Liver (tissue), 9 donors: Measurements from ENCODE around the gene TBC1D10A. TPM values are rescaled to one million over a fixed set of nuclear protein-coding genes. Genes with fewer than 3 reads are reported as not detected.

Experiments
- DNase-seq: peaks from one replicate; pipeline ENCODE4 v3.0.0-alpha.2; 2017; ENCODE audit warnings: low spot score
- H3K27ac ChIP-seq, 2 donors: one replicate each; pipeline ENCODE4 v1.7.0; 2013; ENCODE audit warnings: inconsistent platforms in 2 of 2, low read length in 2 of 2, control low read depth in 1 of 2, low read depth in 1 of 2, mild to moderate bottlenecking in 1 of 2
- H3K27me3 ChIP-seq, 4 donors: one replicate each; pipeline versions ENCODE4 v1.6.1 to v1.7.0; 2013; ENCODE audit warnings: low read length in 3 of 4, inconsistent platforms in 1 of 4, mild to moderate bottlenecking in 1 of 4, moderate library complexity in 1 of 4; ENCODE audit not compliant: control insufficient read depth in 4 of 4, insufficient read depth in 4 of 4
- H3K36me3 ChIP-seq, 4 donors: one replicate each; pipeline versions ENCODE4 v1.6.1 to v1.7.0; 2013; ENCODE audit warnings: low read length in 3 of 4, mild to moderate bottlenecking in 3 of 4, low read depth in 1 of 4, moderate library complexity in 1 of 4; ENCODE audit not compliant: control insufficient read depth in 4 of 4, insufficient read depth in 3 of 4
- H3K4me1 ChIP-seq, 4 donors: one replicate each; pipeline versions ENCODE4 v1.6.1 to v1.7.0; 2013; ENCODE audit warnings: low read length in 3 of 4, mild to moderate bottlenecking in 3 of 4, moderate library complexity in 1 of 4; ENCODE audit not compliant: control insufficient read depth in 4 of 4, insufficient read depth in 4 of 4
- H3K4me3 ChIP-seq, 3 donors: one replicate each; pipeline versions ENCODE4 v1.6.1 to v1.7.0; 2013; ENCODE audit warnings: low read length in 3 of 3, control low read depth in 1 of 3, low read depth in 1 of 3, mild to moderate bottlenecking in 1 of 3
- H3K9ac ChIP-seq, 2 donors: one replicate each; pipeline ENCODE4 v1.7.0; 2013; ENCODE audit warnings: low read length in 2 of 2, mild to moderate bottlenecking in 2 of 2, moderate library complexity in 2 of 2, control low read depth in 1 of 2, low read depth in 1 of 2
- H3K9me3 ChIP-seq, 4 donors: one replicate each; pipeline versions ENCODE4 v1.6.1 to v1.7.0; 2013; ENCODE audit warnings: low read length in 3 of 4; ENCODE audit not compliant: control insufficient read depth in 4 of 4
- EGR1 ChIP-seq, 2 donors: IDR thresholded peaks; 2 replicates each; pipeline ENCODE4 v1.6.1; 2016 to 2018; ENCODE audit warnings: antibody characterized with exemption in 2 of 2, low read depth in 2 of 2
- FOXA1 ChIP-seq: IDR thresholded peaks from 2 replicates; pipeline ENCODE4 v1.6.1; 2016; ENCODE audit warnings: antibody characterized with exemption
- FOXA2 ChIP-seq: IDR thresholded peaks from 2 replicates; pipeline ENCODE4 v1.6.1; 2016; ENCODE audit warnings: antibody characterized with exemption
- GABPA ChIP-seq, 2 donors: IDR thresholded peaks in 1 of 2; conservative IDR thresholded peaks in 1 of 2; 2 replicates each; pipeline ENCODE4 v1.6.1; 2016; ENCODE audit warnings: antibody characterized with exemption in 2 of 2, mild to moderate bottlenecking in 1 of 2, moderate library complexity in 1 of 2
- HNF4A ChIP-seq, 2 donors: conservative IDR thresholded peaks; 2 replicates each; pipeline ENCODE4 v1.6.1; 2016; ENCODE audit warnings: antibody characterized with exemption in 2 of 2, mild to moderate bottlenecking in 2 of 2
- HNF4G ChIP-seq: IDR thresholded peaks from 2 replicates; pipeline ENCODE4 v1.6.1; 2016; ENCODE audit warnings: antibody characterized with exemption
- NR2F2 ChIP-seq: IDR thresholded peaks from 2 replicates; pipeline ENCODE4 v1.6.1; 2016; ENCODE audit warnings: antibody characterized with exemption
- RAD21 ChIP-seq, 2 donors: IDR thresholded peaks; 2 replicates each; pipeline ENCODE4 v1.6.1; 2016; ENCODE audit warnings: antibody characterized with exemption in 2 of 2, mild to moderate bottlenecking in 2 of 2
- RXRA ChIP-seq, 2 donors: IDR thresholded peaks; 2 replicates each; pipeline ENCODE4 v1.6.1; 2017 to 2018; ENCODE audit warnings: antibody characterized with exemption in 2 of 2, mild to moderate bottlenecking in 1 of 2
- SP1 ChIP-seq: IDR thresholded peaks from 2 replicates; pipeline ENCODE4 v1.6.1; 2018; ENCODE audit warnings: antibody characterized with exemption, mild to moderate bottlenecking
- TAF1 ChIP-seq: conservative IDR thresholded peaks from 2 replicates; pipeline ENCODE4 v1.6.1; 2016; ENCODE audit warnings: antibody characterized with exemption, mild to moderate bottlenecking
- YY1 ChIP-seq: IDR thresholded peaks from 2 replicates; pipeline ENCODE4 v1.6.1; 2016; ENCODE audit warnings: antibody characterized with exemption, mild to moderate bottlenecking
- WGBS: extraction: QIAGEN DNeasy Blood & Tissue Kit; methylation state at CpG from one replicate; pipeline ENCODE4 v1.1.7; 2013; 5-methylcytosine and 5-hydroxymethylcytosine counted together
- polyA plus RNA-seq, 2 donors: library from polyadenylated mRNA; stranded (reverse) in 1 of 2; unstranded in 1 of 2; fragments of 200-250 nt in 1 of 2; fragments of >200 nt in 1 of 2; fragmentation: Nextera tagmentation in 1 of 2; extraction: Ambion mirVana in 1 of 2; gene quantifications; one replicate each; pipeline versions ENCODE4 v1.2.1 to v1.2.3, GENCODE V29; 2013 to 2015
- total RNA-seq, 2 donors: library from RNA; depleted of rRNA; stranded (reverse); fragments of >200 nt; gene quantifications; one replicate each; pipeline ENCODE4 v1.2.3, GENCODE V29; 2014
- TF ChIP-seq, protein P1 (sequence below): IDR thresholded peaks from 2 replicates; pipeline ENCODE4 v1.6.1; 2016; ENCODE audit warnings: antibody characterized with exemption, mild to moderate bottlenecking
- TF ChIP-seq, protein P2 (sequence below): IDR thresholded peaks from 2 replicates; pipeline ENCODE4 v1.6.1; 2016; ENCODE audit warnings: antibody characterized with exemption
- TF ChIP-seq, protein P3 (sequence below): IDR thresholded peaks from 2 replicates; pipeline ENCODE4 v1.6.1; 2016; ENCODE audit warnings: antibody characterized with exemption
- TF ChIP-seq, protein P4 (sequence below): IDR thresholded peaks from 2 replicates; pipeline ENCODE4 v1.6.1; 2016; ENCODE audit warnings: antibody characterized with exemption
- TF ChIP-seq, protein P5 (sequence below): fragments of 150-350 bp; IDR thresholded peaks from 2 replicates; pipeline ENCODE4 v1.5.1; 2017; ENCODE audit warnings: improper control_type of control experiment, low read depth, low read length; ENCODE audit not compliant: missing input control
- donor health status: healthy.
- donor health status: healthy.
- donor health status: healthy.
- donor health status: healthy.
- donor health status: healthy.

TBC1D10A gene
- total and polyA plus RNA-seq, 4 donors, result 3.6 to 9.2 (median 8.2) TPM

DNA sequence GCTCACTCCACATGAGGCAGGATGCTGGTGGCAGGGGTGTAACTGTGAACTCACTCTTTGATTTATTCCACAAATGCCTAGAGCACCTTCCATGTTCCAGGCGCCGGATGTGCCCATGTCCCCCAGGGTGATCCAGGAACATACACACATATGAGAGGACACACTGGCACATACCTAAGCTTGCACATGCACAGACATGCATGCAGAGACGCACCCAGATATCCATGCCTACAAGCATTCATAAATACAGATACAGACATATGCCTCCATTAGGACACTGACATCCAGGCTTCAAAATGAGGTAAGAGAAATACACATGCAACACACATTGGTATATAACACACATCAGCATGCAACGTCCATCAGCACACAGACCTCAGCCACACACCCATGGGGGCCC is 64.6 kb downstream of the TBC1D10A start (continued):
- TF ChIP-seq, protein P1, sequence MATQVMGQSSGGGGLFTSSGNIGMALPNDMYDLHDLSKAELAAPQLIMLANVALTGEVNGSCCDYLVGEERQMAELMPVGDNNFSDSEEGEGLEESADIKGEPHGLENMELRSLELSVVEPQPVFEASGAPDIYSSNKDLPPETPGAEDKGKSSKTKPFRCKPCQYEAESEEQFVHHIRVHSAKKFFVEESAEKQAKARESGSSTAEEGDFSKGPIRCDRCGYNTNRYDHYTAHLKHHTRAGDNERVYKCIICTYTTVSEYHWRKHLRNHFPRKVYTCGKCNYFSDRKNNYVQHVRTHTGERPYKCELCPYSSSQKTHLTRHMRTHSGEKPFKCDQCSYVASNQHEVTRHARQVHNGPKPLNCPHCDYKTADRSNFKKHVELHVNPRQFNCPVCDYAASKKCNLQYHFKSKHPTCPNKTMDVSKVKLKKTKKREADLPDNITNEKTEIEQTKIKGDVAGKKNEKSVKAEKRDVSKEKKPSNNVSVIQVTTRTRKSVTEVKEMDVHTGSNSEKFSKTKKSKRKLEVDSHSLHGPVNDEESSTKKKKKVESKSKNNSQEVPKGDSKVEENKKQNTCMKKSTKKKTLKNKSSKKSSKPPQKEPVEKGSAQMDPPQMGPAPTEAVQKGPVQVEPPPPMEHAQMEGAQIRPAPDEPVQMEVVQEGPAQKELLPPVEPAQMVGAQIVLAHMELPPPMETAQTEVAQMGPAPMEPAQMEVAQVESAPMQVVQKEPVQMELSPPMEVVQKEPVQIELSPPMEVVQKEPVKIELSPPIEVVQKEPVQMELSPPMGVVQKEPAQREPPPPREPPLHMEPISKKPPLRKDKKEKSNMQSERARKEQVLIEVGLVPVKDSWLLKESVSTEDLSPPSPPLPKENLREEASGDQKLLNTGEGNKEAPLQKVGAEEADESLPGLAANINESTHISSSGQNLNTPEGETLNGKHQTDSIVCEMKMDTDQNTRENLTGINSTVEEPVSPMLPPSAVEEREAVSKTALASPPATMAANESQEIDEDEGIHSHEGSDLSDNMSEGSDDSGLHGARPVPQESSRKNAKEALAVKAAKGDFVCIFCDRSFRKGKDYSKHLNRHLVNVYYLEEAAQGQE, result no peak
- TF ChIP-seq TAF1 (no peak), FOXA1 (no peak)

DNA sequence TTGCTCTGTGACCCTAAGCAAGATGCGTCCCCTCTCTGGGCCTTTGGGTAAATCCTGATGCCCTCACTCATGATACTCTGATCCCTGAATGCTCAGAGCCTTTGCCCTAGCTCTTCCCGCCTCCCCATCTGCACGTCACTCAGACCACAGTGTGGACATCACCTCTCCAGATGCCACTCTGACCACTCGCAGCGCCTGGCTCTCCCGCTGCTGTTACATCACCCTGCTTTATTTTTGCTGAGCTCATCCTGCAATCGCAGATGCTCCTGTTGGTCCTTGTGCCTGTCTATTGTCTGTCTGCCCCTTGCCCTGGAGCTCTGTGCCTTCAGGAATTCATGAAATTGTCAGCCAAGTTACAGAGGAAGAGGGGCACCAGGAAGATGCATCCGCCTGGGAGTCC is 65.6 kb downstream of the TBC1D10A start:
- H3K4me3 ChIP-seq, result no peak overlapping the region
- H3K9ac ChIP-seq, result no peak overlapping the region
- no peak overlapping the region for H3K27ac ChIP-seq
- WGBS, result 63% methylated on average over 8 of the region's 8 CpGs
- no peak for DNase-seq
- no peaks in the 10 kb centered on the region for H3K36me3 ChIP-seq
- no peaks in the 10 kb centered on the region for H3K9me3 ChIP-seq
- H3K4me1 ChIP-seq, result peaks cover 0 to 5% (median 3%) of the 10 kb centered on the region in 4 donors
- TF ChIP-seq FOXA1, result no peak
- H3K27me3 ChIP-seq, result no peaks in the 10 kb centered on the region

DNA sequence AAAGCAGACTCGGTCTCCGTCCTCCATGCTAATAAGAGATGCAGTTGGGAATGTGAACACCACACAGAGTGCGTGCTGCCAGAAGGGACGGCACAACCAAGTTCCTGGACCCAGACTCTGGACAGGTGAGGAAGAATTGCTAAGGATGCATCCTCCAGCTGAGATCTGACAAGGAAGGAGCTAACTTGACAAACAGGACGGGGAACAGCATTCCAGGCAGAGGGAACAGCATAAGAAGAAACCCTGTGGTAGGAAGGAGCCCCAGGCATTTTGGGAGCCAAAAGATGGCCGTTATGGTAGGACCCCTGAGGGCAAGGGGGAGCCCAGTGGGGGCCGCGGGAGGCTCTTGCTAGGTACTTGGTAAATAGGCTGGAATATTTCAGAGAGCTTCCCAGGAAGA is 66.1 kb downstream of the TBC1D10A start:
- TF ChIP-seq, protein P2, sequence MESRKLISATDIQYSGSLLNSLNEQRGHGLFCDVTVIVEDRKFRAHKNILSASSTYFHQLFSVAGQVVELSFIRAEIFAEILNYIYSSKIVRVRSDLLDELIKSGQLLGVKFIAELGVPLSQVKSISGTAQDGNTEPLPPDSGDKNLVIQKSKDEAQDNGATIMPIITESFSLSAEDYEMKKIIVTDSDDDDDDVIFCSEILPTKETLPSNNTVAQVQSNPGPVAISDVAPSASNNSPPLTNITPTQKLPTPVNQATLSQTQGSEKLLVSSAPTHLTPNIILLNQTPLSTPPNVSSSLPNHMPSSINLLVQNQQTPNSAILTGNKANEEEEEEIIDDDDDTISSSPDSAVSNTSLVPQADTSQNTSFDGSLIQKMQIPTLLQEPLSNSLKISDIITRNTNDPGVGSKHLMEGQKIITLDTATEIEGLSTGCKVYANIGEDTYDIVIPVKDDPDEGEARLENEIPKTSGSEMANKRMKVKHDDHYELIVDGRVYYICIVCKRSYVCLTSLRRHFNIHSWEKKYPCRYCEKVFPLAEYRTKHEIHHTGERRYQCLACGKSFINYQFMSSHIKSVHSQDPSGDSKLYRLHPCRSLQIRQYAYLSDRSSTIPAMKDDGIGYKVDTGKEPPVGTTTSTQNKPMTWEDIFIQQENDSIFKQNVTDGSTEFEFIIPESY, result no peak
- TF ChIP-seq TAF1 (no peak), HNF4G (no peak), GABPA (IDR thresholded peaks at IDR 0.05 in 1 of 2, conservative IDR thresholded peaks at IDR 0.05 in 1 of 2) (no peak), SP1 (no peak), RXRA (IDR thresholded peaks at IDR 0.05) (no peak), FOXA2 (no peak), RAD21 (IDR thresholded peaks at IDR 0.05) (no peak), HNF4A (conservative IDR thresholded peaks at IDR 0.05) (no peak), YY1 (no peak), EGR1 (IDR thresholded peaks at IDR 0.05; ENCODE audit: low read depth in 2 of 2) (no peak), NR2F2 (no peak)
- TF ChIP-seq, protein P3, sequence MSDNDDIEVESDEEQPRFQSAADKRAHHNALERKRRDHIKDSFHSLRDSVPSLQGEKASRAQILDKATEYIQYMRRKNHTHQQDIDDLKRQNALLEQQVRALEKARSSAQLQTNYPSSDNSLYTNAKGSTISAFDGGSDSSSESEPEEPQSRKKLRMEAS, result no peak
- TF ChIP-seq, protein P4, sequence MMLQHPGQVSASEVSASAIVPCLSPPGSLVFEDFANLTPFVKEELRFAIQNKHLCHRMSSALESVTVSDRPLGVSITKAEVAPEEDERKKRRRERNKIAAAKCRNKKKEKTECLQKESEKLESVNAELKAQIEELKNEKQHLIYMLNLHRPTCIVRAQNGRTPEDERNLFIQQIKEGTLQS, result no peak
- TF ChIP-seq, protein P1, result no peak
- TF ChIP-seq, protein P5, sequence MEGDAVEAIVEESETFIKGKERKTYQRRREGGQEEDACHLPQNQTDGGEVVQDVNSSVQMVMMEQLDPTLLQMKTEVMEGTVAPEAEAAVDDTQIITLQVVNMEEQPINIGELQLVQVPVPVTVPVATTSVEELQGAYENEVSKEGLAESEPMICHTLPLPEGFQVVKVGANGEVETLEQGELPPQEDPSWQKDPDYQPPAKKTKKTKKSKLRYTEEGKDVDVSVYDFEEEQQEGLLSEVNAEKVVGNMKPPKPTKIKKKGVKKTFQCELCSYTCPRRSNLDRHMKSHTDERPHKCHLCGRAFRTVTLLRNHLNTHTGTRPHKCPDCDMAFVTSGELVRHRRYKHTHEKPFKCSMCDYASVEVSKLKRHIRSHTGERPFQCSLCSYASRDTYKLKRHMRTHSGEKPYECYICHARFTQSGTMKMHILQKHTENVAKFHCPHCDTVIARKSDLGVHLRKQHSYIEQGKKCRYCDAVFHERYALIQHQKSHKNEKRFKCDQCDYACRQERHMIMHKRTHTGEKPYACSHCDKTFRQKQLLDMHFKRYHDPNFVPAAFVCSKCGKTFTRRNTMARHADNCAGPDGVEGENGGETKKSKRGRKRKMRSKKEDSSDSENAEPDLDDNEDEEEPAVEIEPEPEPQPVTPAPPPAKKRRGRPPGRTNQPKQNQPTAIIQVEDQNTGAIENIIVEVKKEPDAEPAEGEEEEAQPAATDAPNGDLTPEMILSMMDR, result no peak
- 85% methylated on average over 8 of the region's 8 CpGs for WGBS
- H3K27ac ChIP-seq, result no peak overlapping the region
- H3K9ac ChIP-seq, result no peak overlapping the region
- no peaks in the 10 kb centered on the region for H3K9me3 ChIP-seq
- no peak overlapping the region for H3K4me3 ChIP-seq
- no peaks in the 10 kb centered on the region for H3K36me3 ChIP-seq
- peaks cover 0 to 10% (median 4%) of the 10 kb centered on the region in 4 donors for H3K4me1 ChIP-seq
- DNase-seq, result no peak
- no peaks in the 10 kb centered on the region for H3K27me3 ChIP-seq
